SK-N-SH (cell line): ENCODE results near the gene TXNRD1. TPM values are rescaled to one million over a fixed set of nuclear protein-coding genes. Genes with fewer than 3 reads are reported as not detected.

Source experiments
- CTCF ChIA-PET: fragments of 300-600, 350-600 bp; formaldehyde crosslinking; extraction: SDS; loops from one replicate; lab custom pipeline; 2021; lab: Yijun Ruan, JAX
- POLR2A ChIA-PET: fragments of 350-600 bp; sonication (Branson Sonifier 250); formaldehyde crosslinking; extraction: SDS; loops from one replicate; lab custom pipeline; 2020; ENCODE audit warnings: antibody characterized with exemption, inconsistent platforms; lab: Yijun Ruan, JAX
- DNase-seq: peaks from one replicate; pipeline ENCODE4 v3.0.0; 2012
- H2AFZ ChIP-seq: fragments of 200-600 bp; sonication (generic); 2 replicates; pipeline ENCODE4 v1.8.1; 2016; ENCODE audit warnings: antibody characterized with exemption, mild to moderate bottlenecking, low read depth
- H3F3A ChIP-seq: fragments of 200-600 bp; sonication (generic); replicated peaks from 2 replicates; pipeline ENCODE3; 2016; ENCODE audit warnings: antibody characterized with exemption, mild to moderate bottlenecking; ENCODE audit not compliant: insufficient read depth
- H3K27ac ChIP-seq, 2 experiments: fragments of 200-500 bp in 1 of 2; fragments of 200-600 bp in 1 of 2; sonication (Bioruptor generic) in 1 of 2; sonication (generic), shearing (Covaris generic) in 1 of 2; 2 replicates each; pipeline versions ENCODE4 v1.5.1 to v1.6.1; 2014 to 2016; ENCODE audit warnings: low read depth in 2 of 2, inconsistent platforms in 1 of 2, low read length in 1 of 2, mild to moderate bottlenecking in 1 of 2, mixed read lengths in 1 of 2
- H3K27me3 ChIP-seq: fragments of 200-600 bp; sonication (generic), shearing (Covaris generic); 2 replicates; pipeline ENCODE4 v1.6.1; 2016; ENCODE audit warnings: mixed run types; ENCODE audit not compliant: insufficient read depth
- H3K36me3 ChIP-seq, 2 experiments: fragments of 200-500 bp in 1 of 2; fragments of 200-600 bp in 1 of 2; sonication (Bioruptor generic) in 1 of 2; sonication (generic) in 1 of 2; replicated peaks in 1 of 2; 2 replicates each; pipeline versions ENCODE3 to v1.5.1; 2014 to 2016; ENCODE audit warnings: low read length in 1 of 2, mild to moderate bottlenecking in 1 of 2; ENCODE audit not compliant: insufficient read depth in 2 of 2, control insufficient read depth in 1 of 2
- H3K4me1 ChIP-seq, 2 experiments: fragments of 200-500 bp in 1 of 2; fragments of 200-600 bp in 1 of 2; sonication (Bioruptor generic) in 1 of 2; sonication (generic), shearing (Covaris generic) in 1 of 2; 2 replicates each; pipeline versions ENCODE4 v1.5.1 to v1.6.1; 2014 to 2016; ENCODE audit warnings: low read depth in 1 of 2, low read length in 1 of 2, mixed run types in 1 of 2; ENCODE audit not compliant: insufficient read depth in 2 of 2, control insufficient read depth in 1 of 2
- H3K4me2 ChIP-seq: fragments of 200-600 bp; sonication (generic), shearing (Covaris generic); 2 replicates; pipeline ENCODE4 v1.6.1; 2017; ENCODE audit warnings: mixed run types
- H3K4me3 ChIP-seq, 2 experiments: fragments of 200-500 bp in 1 of 2; fragments of 200-600 bp in 1 of 2; sonication (Bioruptor generic) in 1 of 2; sonication (generic), shearing (Covaris generic) in 1 of 2; 2 replicates each; pipeline versions ENCODE4 v1.5.1 to v1.8.1; 2014 to 2016; ENCODE audit warnings: low read depth in 2 of 2, inconsistent platforms in 1 of 2, low read length in 1 of 2, mild to moderate bottlenecking in 1 of 2, mixed read lengths in 1 of 2, moderate library complexity in 1 of 2
- H3K79me2 ChIP-seq: fragments of 200-600 bp; sonication (generic); 2 replicates; pipeline ENCODE4 v1.8.1; 2017; ENCODE audit warnings: mild to moderate bottlenecking; ENCODE audit not compliant: insufficient read depth
- H3K9ac ChIP-seq: fragments of 200-600 bp; sonication (generic); 2 replicates; pipeline ENCODE4 v1.6.1; 2017; ENCODE audit warnings: mixed run types
- H3K9me2 ChIP-seq: fragments of 200-600 bp; sonication (generic); 2 replicates; pipeline ENCODE4 v1.6.1; 2017; ENCODE audit warnings: mixed run types
- H3K9me3 ChIP-seq: fragments of 200-600 bp; sonication (generic); 2 replicates; pipeline ENCODE4 v1.6.1; 2017; ENCODE audit warnings: mixed run types, mild to moderate bottlenecking, moderate library complexity
- H4K20me1 ChIP-seq: fragments of 200-600 bp; sonication (generic); 2 replicates; pipeline ENCODE4 v1.6.1; 2017; ENCODE audit warnings: mild to moderate bottlenecking, mixed run types; ENCODE audit not compliant: insufficient read depth
- CHD2 ChIP-seq: fragments of 150-350 bp; IDR thresholded peaks from 2 replicates; pipeline ENCODE4 v1.6.1; 2018; ENCODE audit warnings: low read length; ENCODE audit not compliant: partially characterized antibody
- EP300 ChIP-seq, 2 experiments: IDR thresholded peaks; 2 replicates each; pipeline versions ENCODE4 v1.4.0 to v1.6.1; 2012; ENCODE audit warnings: borderline replicate concordance in 1 of 2, low read depth in 1 of 2, low read length in 1 of 2
- EZH2phosphoT487 ChIP-seq: fragments of 200-600 bp; sonication (generic); IDR thresholded peaks from 2 replicates; pipeline ENCODE4 v1.6.1; 2017; ENCODE audit warnings: low read depth, mixed run types, mild to moderate bottlenecking, antibody characterized with exemption, moderate library complexity, borderline replicate concordance
- FOSL2 ChIP-seq: IDR thresholded peaks from 2 replicates; pipeline ENCODE4 v1.4.0; 2012; ENCODE audit warnings: low read depth, mild to moderate bottlenecking, moderate library complexity, borderline replicate concordance
- GABPA ChIP-seq: IDR thresholded peaks from 2 replicates; pipeline ENCODE4 v1.4.0; 2012; ENCODE audit warnings: low read depth, mild to moderate bottlenecking
- IRF3 ChIP-seq: fragments of 150-350 bp; IDR thresholded peaks from 2 replicates; pipeline ENCODE4 v1.6.1; 2016; ENCODE audit warnings: mild to moderate bottlenecking, low read depth, low read length
- MEF2A ChIP-seq: IDR thresholded peaks from 2 replicates; pipeline ENCODE4 v1.4.0; 2012; ENCODE audit warnings: low read depth, borderline replicate concordance
- NFIC ChIP-seq: IDR thresholded peaks from 2 replicates; pipeline ENCODE4 v1.4.0; 2012; ENCODE audit warnings: borderline replicate concordance
- POLR2AphosphoS5 ChIP-seq: IDR thresholded peaks from 2 replicates; pipeline ENCODE4 v1.6.1; 2012; ENCODE audit warnings: low read depth, low read length
- RAD21 ChIP-seq: IDR thresholded peaks from 2 replicates; pipeline ENCODE4 v1.6.1; 2012; ENCODE audit warnings: mild to moderate bottlenecking, low read length
- RCOR1 ChIP-seq: fragments of 150-350 bp; IDR thresholded peaks from 2 replicates; pipeline ENCODE4 v1.6.1; 2017; ENCODE audit warnings: antibody characterized with exemption, low read length
- REST ChIP-seq: IDR thresholded peaks from 2 replicates; pipeline ENCODE4 v1.6.1; 2012; ENCODE audit warnings: mild to moderate bottlenecking, low read depth, low read length, moderate library complexity
- RXRA ChIP-seq: IDR thresholded peaks from 2 replicates; pipeline ENCODE4 v1.4.0; 2012; ENCODE audit warnings: low read depth, mild to moderate bottlenecking, borderline replicate concordance
- SIN3A ChIP-seq: IDR thresholded peaks from 2 replicates; pipeline ENCODE4 v1.6.1; 2012; ENCODE audit warnings: low read depth, mild to moderate bottlenecking, low read length, moderate library complexity, borderline replicate concordance
- YY1 ChIP-seq: IDR thresholded peaks from 2 replicates; pipeline ENCODE4 v1.4.0; 2012; ENCODE audit warnings: low read depth, mild to moderate bottlenecking
- whole genome bisulfite sequencing: methylation state at CpG from one replicate; pipeline ENCODE4 v1.1.6; 2017; ENCODE audit warnings: low lambda C conversion rate; 5-methylcytosine and 5-hydroxymethylcytosine counted together
- polyA plus RNA-seq, 3 experiments: library from polyadenylated mRNA; depleted of rRNA; stranded (reverse); fragments of >200 nt; gene quantifications; 2 replicates each; pipeline ENCODE4 v1.2.3, GENCODE V29; 2012

TXNRD1 gene
- polyA plus RNA-seq, 1 of the 3 experiments (the other 2 are of a cell fraction) = 143 TPM

GRCh38 chr12:104309446-104309993 is 93.9 kb downstream of the TXNRD1 start:
- Histone ChIP-seq H4K20me1 (peaks cover 58% of the 10 kb centered on the region), H2AFZ (no peak overlapping the region), H3F3A (peaks cover 5% of the 10 kb centered on the region), H3K4me3 (no peak overlapping the region), H3K9ac (no peak overlapping the region), H3K4me2 (no peak overlapping the region), H3K9me2 (no peaks in the 10 kb centered on the region), H3K27ac (no peak overlapping the region), H3K27me3 (no peaks in the 10 kb centered on the region), H3K36me3 (peaks cover 46 to 70% of the 10 kb centered on the region in 2 experiments)
- ChIA-PET POLR2A (no interaction called here), CTCF (no interaction called here)
- 72% methylated on average over 4 of the region's 4 CpGs for WGBS
- DNase-seq = no peak
- no peak for TF ChIP-seq MEF2A
- no peak for TF ChIP-seq RCOR1
- no peak for TF ChIP-seq RXRA
- no peak for TF ChIP-seq IRF3
- TF ChIP-seq NFIC = no peak
- no peak for TF ChIP-seq SIN3A
- TF ChIP-seq YY1 = no peak
- TF ChIP-seq GABPA = no peak
- TF ChIP-seq RAD21 = no peak
- no peak for TF ChIP-seq REST
- TF ChIP-seq, all 33 proteins: peak for 0
- Histone ChIP-seq H3K79me2 (peaks cover 99% of the 10 kb centered on the region), H3K9me3 (no peaks in the 10 kb centered on the region), H3K4me1 (peaks cover 2 to 15% of the 10 kb centered on the region in 2 experiments; a peak in 3 of 4 replicates)

GRCh38 chr12:104310751-104311633 is 95.4 kb downstream of the TXNRD1 start:
- TF ChIP-seq CHD2 (no peak), FOSL2 (no peak), RAD21 (no peak), YY1 (no peak), REST (no peak), EZH2phosphoT487 (no peak), POLR2AphosphoS5 (no peak), EP300 (IDR thresholded peaks at IDR 0.05; ENCODE audit: borderline replicate concordance in 1 of 2, low read depth in 1 of 2, low read length in 1 of 2) (no peak)
- peaks cover 5% of the 10 kb centered on the region for H3F3A ChIP-seq
- H3K4me2 ChIP-seq = no peak overlapping the region
- H3K27ac ChIP-seq = no peak overlapping the region
- H3K9ac ChIP-seq = no peak overlapping the region
- WGBS = 82% methylated on average over 5 of the region's 5 CpGs
- H3K9me3 ChIP-seq = no peaks in the 10 kb centered on the region
- H3K9me2 ChIP-seq = no peaks in the 10 kb centered on the region
- peaks cover 97% of the 10 kb centered on the region for H3K79me2 ChIP-seq
- DNase-seq = no peak
- CTCF ChIA-PET = interaction anchor here (0.5 kb wide), 1 partner anchor 49 kb away, joined by 3 read pairs; no protein-coding TSS in a partner anchor
- H3K4me3 ChIP-seq = no peak overlapping the region
- POLR2A ChIA-PET = no interaction called here
- no peak overlapping the region for H2AFZ ChIP-seq
- H3K36me3 ChIP-seq = peaks cover 49 to 72% of the 10 kb centered on the region in 2 experiments
- no peaks in the 10 kb centered on the region for H3K27me3 ChIP-seq
- peaks cover 44% of the 10 kb centered on the region for H4K20me1 ChIP-seq
- peaks cover 2 to 12% of the 10 kb centered on the region in 2 experiments; a peak in 3 of 4 replicates for H3K4me1 ChIP-seq
